Transverse colon (tissue), 4 donors: ENCODE data around the gene NT5E.

Experiments used
- EP300 ChIP-seq: sonication (generic); formaldehyde crosslinking; IDR thresholded peaks from one replicate; pipeline ENCODE4 v1.6.1; 2017; ENCODE audit warnings: antibody characterized with exemption, low read depth
- POLR2A ChIP-seq: fragments of 450-650 bp; IDR thresholded peaks from one replicate; pipeline ENCODE4 v1.6.1; 2016; ENCODE audit warnings: antibody characterized with exemption, mild to moderate bottlenecking, moderate library complexity
- POLR2AphosphoS5 ChIP-seq, 3 donors: sonication (generic); formaldehyde crosslinking; IDR thresholded peaks; one replicate each; pipeline ENCODE4 v1.6.1; 2016; ENCODE audit warnings: antibody characterized with exemption in 3 of 3
- TF ChIP-seq, protein P1 (sequence below), 5 experiments: fragments of 200-600 bp in 3 of 5; fragments of 450-650 bp in 2 of 5; sonication (generic) in 3 of 5; IDR thresholded peaks; 1 replicate in 2 of 5; 2 replicates in 3 of 5; pipeline ENCODE4 v1.5.1; 2016 to 2017; ENCODE audit warnings: antibody characterized with exemption in 5 of 5, inconsistent platforms in 3 of 5, mild to moderate bottlenecking in 2 of 5, moderate library complexity in 1 of 5

DNA sequence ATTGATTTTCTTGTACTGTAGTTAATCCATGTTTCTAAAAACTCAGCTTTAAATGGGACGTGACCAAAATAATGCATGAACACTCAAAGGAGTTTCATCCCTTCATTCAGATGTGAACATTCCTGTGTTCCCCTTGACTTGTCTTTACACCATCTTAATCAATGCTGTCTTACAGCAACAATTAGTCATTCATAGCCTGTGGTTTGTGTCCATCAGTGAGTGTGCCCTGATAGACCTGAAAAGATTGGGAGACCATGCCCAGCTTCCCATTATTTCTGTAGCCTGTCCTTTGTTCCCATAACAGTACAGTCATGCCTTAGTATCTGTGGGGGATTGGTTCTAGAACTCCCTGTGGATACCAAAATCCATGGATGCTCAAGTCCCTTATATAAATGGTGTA lies 23.9 kb downstream of the NT5E start:
- TF ChIP-seq, protein P1, sequence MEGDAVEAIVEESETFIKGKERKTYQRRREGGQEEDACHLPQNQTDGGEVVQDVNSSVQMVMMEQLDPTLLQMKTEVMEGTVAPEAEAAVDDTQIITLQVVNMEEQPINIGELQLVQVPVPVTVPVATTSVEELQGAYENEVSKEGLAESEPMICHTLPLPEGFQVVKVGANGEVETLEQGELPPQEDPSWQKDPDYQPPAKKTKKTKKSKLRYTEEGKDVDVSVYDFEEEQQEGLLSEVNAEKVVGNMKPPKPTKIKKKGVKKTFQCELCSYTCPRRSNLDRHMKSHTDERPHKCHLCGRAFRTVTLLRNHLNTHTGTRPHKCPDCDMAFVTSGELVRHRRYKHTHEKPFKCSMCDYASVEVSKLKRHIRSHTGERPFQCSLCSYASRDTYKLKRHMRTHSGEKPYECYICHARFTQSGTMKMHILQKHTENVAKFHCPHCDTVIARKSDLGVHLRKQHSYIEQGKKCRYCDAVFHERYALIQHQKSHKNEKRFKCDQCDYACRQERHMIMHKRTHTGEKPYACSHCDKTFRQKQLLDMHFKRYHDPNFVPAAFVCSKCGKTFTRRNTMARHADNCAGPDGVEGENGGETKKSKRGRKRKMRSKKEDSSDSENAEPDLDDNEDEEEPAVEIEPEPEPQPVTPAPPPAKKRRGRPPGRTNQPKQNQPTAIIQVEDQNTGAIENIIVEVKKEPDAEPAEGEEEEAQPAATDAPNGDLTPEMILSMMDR (IDR thresholded peaks at IDR 0.05) = no peak
- TF ChIP-seq POLR2AphosphoS5 (IDR thresholded peaks at IDR 0.05) (no peak), POLR2A (no peak), EP300 (no peak)
